K562 (cell line): ENCODE results near the gene SNX17. TPM values are rescaled to one million over a fixed set of nuclear protein-coding genes. Genes with fewer than 3 reads are reported as not detected.

Experiments used
- CREB5 ChIP-seq: fragments of 250-450 bp; sonication (Bioruptor Pico); IDR thresholded peaks from 2 replicates; pipeline ENCODE4 v1.5.0; 2020; ENCODE audit warnings: mild to moderate bottlenecking
- HOMEZ ChIP-seq: fragments of 250-450 bp; sonication (Bioruptor Pico); IDR thresholded peaks from 2 replicates; pipeline ENCODE4 v1.4.0; 2020; ENCODE audit warnings: mild to moderate bottlenecking, moderate library complexity
- ILF3 ChIP-seq: fragments of 450-650 bp; IDR thresholded peaks from 2 replicates; pipeline ENCODE4 v1.6.1; 2018; ENCODE audit warnings: antibody characterized with exemption, mild to moderate bottlenecking, moderate library complexity, borderline replicate concordance
- RBBP5 ChIP-seq: fragments of 200-600 bp; sonication (generic); IDR thresholded peaks from 2 replicates; pipeline ENCODE4 v1.6.1; 2012; ENCODE audit warnings: borderline replicate concordance, mild to moderate bottlenecking, low read length, control low read depth, inconsistent platforms; ENCODE audit not compliant: insufficient read depth, poor library complexity, severe bottlenecking
- SMARCE1 ChIP-seq: fragments of 450-650 bp; IDR thresholded peaks from 2 replicates; pipeline ENCODE4 v1.7.1; 2016; ENCODE audit warnings: mild to moderate bottlenecking
- ZBTB1 ChIP-seq: sonication (generic); formaldehyde crosslinking; IDR thresholded peaks from 2 replicates; pipeline ENCODE4 v1.8.1; 2023; ENCODE audit warnings: missing genetic modification reagents, low read depth, mild to moderate bottlenecking, borderline replicate concordance
- ZNF407 ChIP-seq: fragments of 450-650 bp; IDR thresholded peaks from 2 replicates; pipeline ENCODE4 v1.6.1; 2016; ENCODE audit warnings: low read depth
- ZNF592 ChIP-seq: fragments of 450-650 bp; IDR thresholded peaks from 2 replicates; pipeline ENCODE4 v1.6.1; 2017; ENCODE audit warnings: antibody characterized with exemption, mild to moderate bottlenecking
- polyA plus RNA-seq, 8 experiments: library from polyadenylated mRNA; depleted of rRNA in 4 of 8; stranded (reverse) in 5 of 8; unstranded in 3 of 8; fragments of >200 nt; fragmentation: Nextera tagmentation in 2 of 8; fragmentation: Illumina TruSeq in 1 of 8; extraction: Ambion mirVana in 2 of 8; extraction: Trizol in 1 of 8; gene quantifications; 2 replicates each; pipeline versions ENCODE4 v1.2.1 to v1.2.3, GENCODE V29; 2011 to 2014; ENCODE audit warnings: inconsistent platforms in 1 of 8, missing spikeins in 1 of 8
- total RNA-seq, 7 experiments: library from RNA; depleted of rRNA in 6 of 7; stranded (reverse); fragments of >200 nt in 6 of 7; fragmentation: Illumina TruSeq in 2 of 7; extraction: Trizol in 2 of 7; gene quantifications; 2 replicates each; pipeline versions ENCODE4 v1.2.1 to v1.2.3, GENCODE V29; 2011 to 2021; ENCODE audit warnings: low replicate concordance in 1 of 7

Gene SNX17
- total and polyA plus RNA-seq, 9 of the 15 experiments (the other 6 are each of a cell fraction or from before 2014, with no cell fraction given) = 3.0 to 75.7 (median 54.6) TPM

- no peak for TF ChIP-seq CREB5
- peak; percentile 83; the same call in 1 of the 2 replicates for TF ChIP-seq SMARCE1
- TF ChIP-seq HOMEZ (CRISPR knock-in tag) = no peak
- TF ChIP-seq ILF3 = no peak
- TF ChIP-seq ZNF407 = no peak
- peak; percentile 72; the same call in 1 of the 2 replicates for TF ChIP-seq ZNF592
- no peak for TF ChIP-seq ZBTB1 (CRISPR knock-in tag)
- TF ChIP-seq RBBP5 = no peak
These were observed 16.4 kb upstream of the SNX17 start (continued) for GRCh38 chr2:27353762-27354596.
